ENCODE measurements around the gene CTSD.

DNA sequence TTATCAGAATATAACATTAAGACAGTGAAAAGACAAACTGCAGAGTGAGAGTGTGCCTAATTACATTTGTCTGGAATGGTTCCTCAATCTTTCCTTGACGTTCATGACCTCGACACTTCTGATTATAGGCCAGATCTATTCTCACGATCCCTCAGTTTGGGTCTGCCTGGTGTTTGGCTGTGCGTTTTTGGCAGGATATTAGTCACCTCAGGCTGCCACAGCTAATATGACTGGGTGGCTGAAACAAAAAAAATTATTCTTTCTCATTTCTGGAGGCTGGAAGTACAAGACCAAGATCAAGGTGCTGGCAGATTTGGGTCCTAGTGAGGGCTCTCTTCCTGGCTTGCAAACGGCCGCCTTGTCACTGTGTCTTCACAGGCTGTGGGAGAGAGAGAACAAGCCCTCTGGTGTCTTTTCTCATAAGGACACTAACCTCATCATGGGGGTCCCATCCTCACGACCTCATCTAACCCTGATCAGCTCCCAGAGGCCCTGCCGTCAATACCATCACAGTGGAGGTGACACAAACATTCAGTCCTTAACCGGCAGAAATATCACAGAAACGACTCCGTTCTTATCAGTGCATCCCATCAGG is 36.5 kb downstream of the CTSD start:
- TF ChIP-seq, protein P1, sequence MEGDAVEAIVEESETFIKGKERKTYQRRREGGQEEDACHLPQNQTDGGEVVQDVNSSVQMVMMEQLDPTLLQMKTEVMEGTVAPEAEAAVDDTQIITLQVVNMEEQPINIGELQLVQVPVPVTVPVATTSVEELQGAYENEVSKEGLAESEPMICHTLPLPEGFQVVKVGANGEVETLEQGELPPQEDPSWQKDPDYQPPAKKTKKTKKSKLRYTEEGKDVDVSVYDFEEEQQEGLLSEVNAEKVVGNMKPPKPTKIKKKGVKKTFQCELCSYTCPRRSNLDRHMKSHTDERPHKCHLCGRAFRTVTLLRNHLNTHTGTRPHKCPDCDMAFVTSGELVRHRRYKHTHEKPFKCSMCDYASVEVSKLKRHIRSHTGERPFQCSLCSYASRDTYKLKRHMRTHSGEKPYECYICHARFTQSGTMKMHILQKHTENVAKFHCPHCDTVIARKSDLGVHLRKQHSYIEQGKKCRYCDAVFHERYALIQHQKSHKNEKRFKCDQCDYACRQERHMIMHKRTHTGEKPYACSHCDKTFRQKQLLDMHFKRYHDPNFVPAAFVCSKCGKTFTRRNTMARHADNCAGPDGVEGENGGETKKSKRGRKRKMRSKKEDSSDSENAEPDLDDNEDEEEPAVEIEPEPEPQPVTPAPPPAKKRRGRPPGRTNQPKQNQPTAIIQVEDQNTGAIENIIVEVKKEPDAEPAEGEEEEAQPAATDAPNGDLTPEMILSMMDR (IDR thresholded peaks at IDR 0.05), result no peak
- no peak for TF ChIP-seq ZFX (IDR thresholded peaks at IDR 0.05; ENCODE audit: borderline replicate concordance)
